NCI-H226 (cell line): Measurements from ENCODE around the gene NKRF.
"Not testable (repeated sequence)": the region's sequence is repeated elsewhere in the genome, so short reads cannot be mapped to it uniquely, and the experiment has no call there.

ENCODE experiments used
- DNase-seq: peaks from one replicate; pipeline ENCODE4 v3.0.0-alpha.2; 2015

Gene NKRF

GRCh38 chrX:119606280-119607017 lies at the start of gene NKRF:
Gene NKRF, minus strand, starts transcription at chrX:119606424.
- DNase-seq: peak; percentile 73

- peak; percentile 88 for DNase-seq
These were observed 48.9 kb upstream of the NKRF start for GRCh38 chrX:119655125-119655524.

- DNase-seq: no peak
These were observed 47.9 kb upstream of the NKRF start for GRCh38 chrX:119654112-119654531.

GRCh38 chrX:119648421-119648775 lies 42.2 kb upstream of the NKRF start:
- no peak for DNase-seq

- no peak for DNase-seq
These were observed 41.6 kb upstream of the NKRF start for GRCh38 chrX:119647552-119648420.

- DNase-seq: no peak
These were observed 40.9 kb upstream of the NKRF start for GRCh38 chrX:119647089-119647488.

- DNase-seq: no peak
These were observed 40.3 kb upstream of the NKRF start for GRCh38 chrX:119646515-119646914.

- no peak for DNase-seq
These were observed 37.5 kb upstream of the NKRF start for GRCh38 chrX:119643696-119644095.

- DNase-seq: no peak
These were observed 34.5 kb upstream of the NKRF start for GRCh38 chrX:119640731-119641170.

GRCh38 chrX:119638725-119639471 lies 32.7 kb upstream of the NKRF start:
- no peak for DNase-seq

- DNase-seq: not testable (repeated sequence)
These were observed 31.2 kb upstream of the NKRF start for GRCh38 chrX:119637421-119637820.

GRCh38 chrX:119636419-119636818 lies 30.2 kb upstream of the NKRF start:
- DNase-seq: no peak

- DNase-seq: no peak
These were observed 29.6 kb upstream of the NKRF start for GRCh38 chrX:119635799-119636198.

GRCh38 chrX:119635179-119635578 lies 29.0 kb upstream of the NKRF start:
- no peak for DNase-seq

- DNase-seq: no peak
These were observed 19.6 kb upstream of the NKRF start for GRCh38 chrX:119625843-119626242.

- DNase-seq: no peak
These were observed 18.9 kb upstream of the NKRF start for GRCh38 chrX:119624951-119625668.

- no peak for DNase-seq
These were observed 18.2 kb upstream of the NKRF start for GRCh38 chrX:119624417-119624816.

- DNase-seq: no peak
These were observed 16.4 kb upstream of the NKRF start for GRCh38 chrX:119622356-119623232.

GRCh38 chrX:119618439-119618838 lies 12.2 kb upstream of the NKRF start:
- no peak for DNase-seq

GRCh38 chrX:119617517-119618164 lies 11.4 kb upstream of the NKRF start:
- no peak for DNase-seq

GRCh38 chrX:119614776-119615175 lies 8.6 kb upstream of the NKRF start:
- no peak for DNase-seq
